Naive thymus-derived CD8-positive, alpha-beta T cell (primary cell): Measurements from ENCODE around the gene CDC42EP3. TPM values are rescaled to one million over a fixed set of nuclear protein-coding genes. Genes with fewer than 3 reads are reported as not detected.

Source experiments
- ATAC-seq, 2 donors: fragments of 150-1000 bp; cut with Tn5 transposase in 1 of 2; sonication (Bioruptor Pico), chemical (Tn5 transposase) in 1 of 2; 1 replicate in 1 of 2; 2 replicates in 1 of 2; pipeline ENCODE4 v1.10.0; 2021; ENCODE audit warnings: mild to moderate bottlenecking in 2 of 2, moderate library complexity in 2 of 2
- POLR2A ChIA-PET: fragments of 350-600 bp; sonication (Branson Sonifier 250); formaldehyde crosslinking; loops from one replicate; lab custom pipeline; 2021; ENCODE audit warnings: antibody characterized with exemption; lab: Charles Lee
- DNase-seq, 10 donors: peaks; one replicate each; pipeline versions ENCODE4 v3.0.0 to v3.0.0-alpha.2; 2020 to 2022
- H3K27ac Mint-ChIP-seq, 10 donors: one replicate each; pipeline ENCODE4 v1.8.0; 2020 to 2022; ENCODE audit warnings: mild to moderate bottlenecking in 10 of 10, mixed read lengths in 10 of 10, moderate library complexity in 4 of 10, inconsistent platforms in 1 of 10
- H3K27me3 Mint-ChIP-seq, 5 donors: one replicate each; pipeline ENCODE4 v1.8.0; 2021 to 2022; ENCODE audit warnings: mixed read lengths in 5 of 5
- H3K36me3 Mint-ChIP-seq, 3 donors: one replicate each; pipeline ENCODE4 v1.8.0; 2020 to 2022; ENCODE audit warnings: mixed read lengths in 3 of 3, mild to moderate bottlenecking in 2 of 3, inconsistent platforms in 1 of 3
- H3K4me1 Mint-ChIP-seq, 4 donors: one replicate each; pipeline ENCODE4 v1.8.0; 2021 to 2022; ENCODE audit warnings: mixed read lengths in 4 of 4
- H3K4me3 Mint-ChIP-seq, 10 donors: one replicate each; pipeline ENCODE4 v1.8.0; 2020 to 2022; ENCODE audit warnings: mild to moderate bottlenecking in 10 of 10, mixed read lengths in 10 of 10, moderate library complexity in 6 of 10, inconsistent platforms in 1 of 10
- H3K9me3 Mint-ChIP-seq, 9 donors: one replicate each; pipeline ENCODE4 v1.8.0; 2020 to 2022; ENCODE audit warnings: mixed read lengths in 9 of 9, mild to moderate bottlenecking in 3 of 9, inconsistent platforms in 1 of 9, moderate library complexity in 1 of 9
- polyA plus RNA-seq, 3 donors: library from polyadenylated mRNA; unstranded; fragments of 300-500 nt; fragmentation: Illumina TruSeq; gene quantifications; one replicate each; pipeline ENCODE4 v1.2.3, GENCODE V29; 2021
- total RNA-seq, 8 experiments: library from RNA in 2 of 8; stranded (reverse) in 2 of 8; gene quantifications; one replicate each; pipeline ENCODE4 v1.2.3 and lab custom pipeline; 2021 to 2026

The CDC42EP3 gene
- total and polyA plus RNA-seq, 5 experiments from 2014 or later: 28.4 to 68.5 (median 47.9) TPM

DNA sequence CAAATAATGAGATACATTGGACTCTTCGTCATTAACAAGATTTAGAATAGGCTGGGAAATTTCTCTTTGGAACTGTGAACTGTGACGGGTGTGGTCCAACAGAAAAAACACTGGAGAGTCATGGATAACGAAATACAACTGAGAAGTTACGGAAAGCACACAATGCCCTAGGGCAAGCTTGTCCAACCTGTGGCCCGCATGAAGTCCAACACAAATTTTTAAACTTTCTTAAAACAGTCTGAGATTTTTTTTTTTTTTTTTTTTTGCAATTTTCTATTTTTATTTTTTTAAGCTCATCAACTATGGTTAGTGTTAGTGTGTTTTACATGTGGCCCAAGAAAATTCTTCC lies 27.7 kb downstream of the CDC42EP3 start:
- POLR2A ChIA-PET: interaction anchor here (0.6 to 1.3 kb wide), 4 partner anchors 23 to 95 kb away, joined by 3 to 4 read pairs (median 4); no protein-coding TSS in a partner anchor
- peak overlapping the region in 8 of 10 donors; percentile 34 to 95 (median 75) for H3K27ac Mint-ChIP-seq

DNA sequence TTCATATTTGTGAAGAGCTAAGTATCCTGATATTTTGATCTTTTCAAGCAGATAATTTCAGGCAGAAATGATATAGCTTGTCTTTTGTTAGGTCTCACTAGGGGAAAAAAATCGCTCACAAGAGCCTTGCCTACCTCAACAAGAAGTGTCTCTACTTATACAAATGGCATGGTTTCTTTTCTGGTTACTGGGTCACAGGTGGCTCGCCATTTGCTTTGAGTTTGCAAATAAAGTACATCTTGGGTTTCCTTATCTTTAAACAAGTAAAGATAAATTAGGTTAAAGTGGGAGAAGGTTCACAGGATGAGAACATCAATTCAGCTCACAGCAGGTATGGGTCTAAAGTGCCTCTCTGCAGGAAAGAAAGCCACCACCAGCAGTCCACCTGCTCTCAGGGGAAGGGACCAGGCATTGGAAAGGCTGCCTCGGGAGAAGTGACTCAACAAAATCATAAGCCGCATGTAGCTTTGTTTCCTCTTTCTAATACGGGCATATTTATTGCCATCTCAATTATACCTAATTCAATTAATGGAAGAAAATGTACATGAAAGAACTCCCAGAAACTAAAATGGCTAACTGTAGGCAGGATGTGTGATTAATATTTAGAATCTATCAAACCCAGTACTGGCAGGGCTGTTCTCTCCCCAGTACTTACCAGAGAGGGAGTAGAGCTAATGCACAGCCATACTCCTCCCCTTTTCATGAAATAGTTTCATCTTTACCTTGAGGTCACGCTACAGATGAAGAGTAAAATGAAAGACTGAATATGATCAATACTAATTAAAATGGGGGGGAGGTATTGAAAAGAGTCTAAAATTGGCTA lies 28.3 kb downstream of the CDC42EP3 start:
- peak overlapping the region in 6 of 10 donors; percentile 5 to 51 (median 32) for H3K4me3 Mint-ChIP-seq
- DNase-seq (no peak), ATAC-seq (no peak)
- H3K27me3 Mint-ChIP-seq: no peaks in the 10 kb centered on the region
- POLR2A ChIA-PET: interaction anchor here (0.6 to 1.3 kb wide), 2 partner anchors 11 to 60 kb away, joined by 3 read pairs; no protein-coding TSS in a partner anchor
- peaks cover 0 to 5% (median 0%) of the 10 kb centered on the region in 9 donors for H3K9me3 Mint-ChIP-seq
- H3K4me1 Mint-ChIP-seq: peaks cover 33 to 82% (median 71%) of the 10 kb centered on the region in 4 donors
- H3K27ac Mint-ChIP-seq: peak overlapping the region in 9 of 10 donors; percentile 34 to 95 (median 64)
- peaks cover 27 to 57% (median 52%) of the 10 kb centered on the region in 3 donors for H3K36me3 Mint-ChIP-seq

More for the DNA sequence above, 27.7 kb downstream of the CDC42EP3 start:
- peak overlapping the region in 5 of 10 donors; percentile 5 to 37 (median 20) for H3K4me3 Mint-ChIP-seq
- H3K27me3 Mint-ChIP-seq: no peaks in the 10 kb centered on the region
- no peak for ATAC-seq
- H3K9me3 Mint-ChIP-seq: peaks cover 0 to 7% (median 0%) of the 10 kb centered on the region in 9 donors
- peaks cover 27 to 60% (median 52%) of the 10 kb centered on the region in 3 donors for H3K36me3 Mint-ChIP-seq
- DNase-seq: no peak
- H3K4me1 Mint-ChIP-seq: peaks cover 39 to 86% (median 74%) of the 10 kb centered on the region in 4 donors

DNA sequence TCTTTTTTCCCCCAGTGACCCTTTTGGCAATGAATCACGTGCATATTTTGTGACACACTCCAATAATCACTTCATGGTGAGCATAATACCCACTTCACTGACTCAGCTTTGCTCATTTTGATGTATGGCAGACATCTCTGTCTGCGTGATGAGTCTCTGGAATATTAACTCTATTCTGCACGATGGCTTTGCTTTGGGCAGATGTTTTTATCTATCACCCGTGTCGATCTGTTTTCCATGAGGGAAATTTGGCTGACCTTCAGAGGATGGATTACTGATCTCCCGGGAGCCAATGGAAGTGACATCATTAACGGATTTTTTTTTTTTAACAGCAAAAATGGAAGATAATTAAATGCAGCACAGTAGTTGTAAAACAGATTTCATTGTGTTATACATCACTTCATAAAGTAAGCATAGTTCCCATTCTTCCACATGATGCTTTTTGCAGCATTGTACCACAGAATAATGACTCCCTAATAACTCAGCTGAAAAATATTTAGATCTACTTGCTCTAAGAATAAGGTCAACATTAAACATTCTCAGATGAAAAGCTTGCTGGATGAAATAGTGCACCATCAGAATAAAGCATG lies 29.8 kb downstream of the CDC42EP3 start:
- peaks cover 30 to 82% (median 69%) of the 10 kb centered on the region in 4 donors for H3K4me1 Mint-ChIP-seq
- DNase-seq: no peak
- H3K27me3 Mint-ChIP-seq: no peaks in the 10 kb centered on the region
- peaks cover 0 to 4% (median 0%) of the 10 kb centered on the region in 9 donors for H3K9me3 Mint-ChIP-seq
- ATAC-seq: no peak
- POLR2A ChIA-PET: interaction anchor here (0.7 to 1.8 kb wide), 3 partner anchors 31 to 189 kb away, joined by 3 to 10 read pairs (median 5); no protein-coding TSS in a partner anchor
- no peak overlapping the region for H3K4me3 Mint-ChIP-seq
- peak overlapping the region in 7 of 10 donors; percentile 32 to 95 (median 62) for H3K27ac Mint-ChIP-seq
- H3K36me3 Mint-ChIP-seq: peaks cover 27 to 52% (median 51%) of the 10 kb centered on the region in 3 donors

DNA sequence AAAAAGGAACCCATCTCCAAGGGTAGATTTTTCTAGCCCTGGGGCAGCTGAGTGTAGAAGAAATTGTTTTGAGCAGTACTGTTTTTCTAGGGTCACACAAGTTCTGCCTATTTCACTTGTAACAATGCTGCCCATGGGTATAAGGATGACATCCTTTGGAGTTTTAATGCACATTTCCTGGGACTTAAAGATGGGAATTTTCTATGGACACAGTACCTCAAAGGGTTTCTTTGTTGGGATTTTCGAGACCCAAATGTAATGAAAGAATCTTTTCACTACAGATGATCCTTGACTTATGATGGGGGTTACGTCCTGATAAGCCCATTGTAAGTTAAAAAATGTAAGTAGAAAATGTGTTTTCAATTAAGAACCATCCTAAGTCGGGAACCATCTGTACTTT lies 31.8 kb downstream of the CDC42EP3 start:
- Mint-ChIP-seq H3K36me3 (peaks cover 27 to 36% (median 34%) of the 10 kb centered on the region in 3 donors), H3K27me3 (no peaks in the 10 kb centered on the region), H3K27ac (peak overlapping the region in 4 of 10 donors; percentile 1 to 75 (median 18)), H3K9me3 (peaks cover 0 to 4% (median 0%) of the 10 kb centered on the region in 9 donors), H3K4me3 (no peak overlapping the region), H3K4me1 (peaks cover 39 to 84% (median 72%) of the 10 kb centered on the region in 4 donors)
- DNase-seq (no peak), ATAC-seq (no peak)
- POLR2A ChIA-PET: interaction anchor here (1.8 kb wide), 1 partner anchor 40 kb away, joined by 10 read pairs; no protein-coding TSS in a partner anchor

DNA sequence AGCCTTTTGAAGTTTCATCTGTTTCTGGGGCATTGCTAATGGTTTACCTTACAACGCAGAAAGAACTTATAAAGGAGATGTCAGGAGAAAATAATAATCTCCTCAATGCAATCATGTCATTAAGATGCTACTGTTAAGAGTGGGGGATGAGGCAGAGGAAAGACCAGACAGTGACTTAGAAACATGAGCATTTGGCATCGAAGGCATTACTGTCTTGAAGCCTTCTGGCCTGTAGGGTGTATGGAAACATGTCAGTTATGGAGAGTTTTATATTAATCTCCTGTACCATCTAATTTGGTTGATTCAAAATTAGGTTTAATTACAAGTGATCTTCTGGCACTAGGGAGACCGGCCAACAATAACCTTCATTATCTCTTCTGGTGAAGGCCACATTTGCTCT lies 32.5 kb downstream of the CDC42EP3 start:
- no peaks in the 10 kb centered on the region for H3K27me3 Mint-ChIP-seq
- H3K27ac Mint-ChIP-seq: peak overlapping the region in 7 of 10 donors; percentile 1 to 81 (median 29)
- POLR2A ChIA-PET: no interaction called here
- H3K4me1 Mint-ChIP-seq: peaks cover 42 to 83% (median 73%) of the 10 kb centered on the region in 4 donors
- no peak overlapping the region for H3K4me3 Mint-ChIP-seq
- ATAC-seq: no peak
- H3K9me3 Mint-ChIP-seq: peaks cover 0 to 4% (median 0%) of the 10 kb centered on the region in 9 donors
- no peak for DNase-seq
- H3K36me3 Mint-ChIP-seq: peaks cover 25 to 30% (median 28%) of the 10 kb centered on the region in 3 donors

DNA sequence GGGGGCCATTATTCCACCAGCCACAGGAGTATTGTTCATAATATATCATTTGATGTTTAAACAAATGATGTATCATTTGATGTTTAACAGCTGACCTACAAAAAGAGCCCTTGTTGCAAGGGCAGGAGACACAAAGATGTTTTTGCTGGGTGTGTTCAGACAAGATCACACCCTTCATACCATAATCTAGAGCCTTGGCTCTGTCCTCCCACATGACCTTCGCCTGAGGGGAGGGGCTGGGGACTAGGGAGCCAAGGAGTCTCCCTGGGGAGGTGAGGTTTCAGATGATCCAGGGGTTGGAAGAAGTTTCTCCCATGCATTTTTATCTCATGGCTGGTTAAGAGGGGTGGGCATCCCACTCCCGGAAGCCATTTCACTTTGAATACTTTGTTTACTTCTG lies 33.5 kb downstream of the CDC42EP3 start:
- DNase-seq: no peak
- Mint-ChIP-seq H3K4me1 (peaks cover 46 to 83% (median 71%) of the 10 kb centered on the region in 4 donors), H3K4me3 (peak overlapping the region in 1 of 10 donors; percentile 31), H3K36me3 (peaks cover 15 to 20% (median 19%) of the 10 kb centered on the region in 3 donors), H3K27me3 (no peaks in the 10 kb centered on the region), H3K9me3 (no peaks in the 10 kb centered on the region), H3K27ac (peak overlapping the region in 6 of 10 donors; percentile 4 to 93 (median 61))
- POLR2A ChIA-PET: interaction anchor here (1.8 kb wide), 1 partner anchor 10 kb away, joined by 7 read pairs; no protein-coding TSS in a partner anchor
- no peak for ATAC-seq

DNA sequence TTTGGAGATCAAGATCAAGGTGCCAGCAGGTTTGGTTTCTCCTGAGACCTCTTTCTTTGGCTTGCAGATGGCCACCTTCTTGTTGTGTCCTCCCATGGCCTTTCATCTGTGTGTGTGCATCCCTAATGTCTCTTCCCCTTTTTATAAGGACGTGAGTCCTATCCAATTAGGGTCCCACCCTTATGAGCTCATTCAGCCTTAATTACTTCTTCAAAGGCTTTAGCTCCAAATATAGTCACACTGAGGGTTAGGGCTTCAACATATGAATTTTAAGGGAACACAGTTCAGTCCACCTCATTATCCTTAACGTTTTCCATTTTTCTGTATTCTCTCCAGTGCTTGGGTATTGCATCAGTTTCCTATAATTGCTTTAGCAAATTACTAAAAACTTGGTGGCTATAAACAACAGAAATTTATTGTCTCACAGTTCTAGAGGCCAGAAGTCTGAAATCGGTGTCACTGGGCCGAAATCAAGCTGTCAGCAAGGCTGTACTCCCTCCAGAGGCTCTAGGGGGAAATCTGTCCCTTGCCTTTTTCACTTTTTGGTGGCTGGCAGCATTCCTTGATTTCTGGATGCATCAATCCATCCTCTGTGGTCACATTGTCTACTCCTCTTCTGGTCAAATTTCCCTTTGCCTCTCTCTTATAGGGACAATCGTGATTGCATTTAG lies 34.1 kb downstream of the CDC42EP3 start:
- peaks cover 42 to 83% (median 69%) of the 10 kb centered on the region in 4 donors for H3K4me1 Mint-ChIP-seq

DNA sequence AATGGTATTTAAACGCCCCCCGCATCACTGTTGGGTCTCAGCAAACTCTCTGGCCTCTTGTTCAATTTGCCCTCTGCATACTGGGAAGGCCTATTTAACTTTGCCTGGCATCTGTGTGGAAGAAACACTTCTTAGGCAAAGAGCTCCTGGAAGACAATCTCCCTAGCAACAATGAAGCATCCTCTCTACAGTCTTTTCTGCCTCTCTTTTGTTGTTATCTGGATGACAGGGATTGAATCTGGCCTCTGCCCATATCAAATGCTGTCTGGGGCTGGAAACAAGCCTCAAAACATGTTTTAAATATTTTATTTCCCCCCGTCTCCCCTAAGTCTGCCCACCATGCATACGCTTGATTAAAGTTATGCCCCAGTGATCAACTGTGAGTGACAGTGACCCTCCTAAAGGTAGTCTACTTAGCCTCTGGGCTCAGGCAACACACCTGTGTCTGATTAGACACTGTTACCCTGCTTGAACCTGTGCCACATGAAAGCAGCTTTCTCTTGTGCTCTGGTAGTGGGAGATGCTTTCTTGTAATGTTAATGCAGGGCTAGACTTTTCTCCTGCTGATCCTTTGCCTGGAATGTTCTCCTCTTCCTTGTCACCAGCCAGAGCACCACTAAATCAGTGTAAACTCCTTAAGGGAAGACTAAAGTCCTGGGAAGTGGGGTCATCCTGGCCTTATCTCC lies 34.9 kb downstream of the CDC42EP3 start:
- POLR2A ChIA-PET: interaction anchor here (0.6 to 1.8 kb wide), 6 partner anchors 11 to 92 kb away, joined by 3 to 7 read pairs (median 3); no protein-coding TSS in a partner anchor
- no peak for ATAC-seq
- DNase-seq: no peak
- Mint-ChIP-seq H3K27ac (peak overlapping the region; percentile 87 to 96 (median 93)), H3K27me3 (no peaks in the 10 kb centered on the region), H3K4me1 (peaks cover 38 to 76% (median 65%) of the 10 kb centered on the region in 4 donors), H3K9me3 (no peaks in the 10 kb centered on the region), H3K4me3 (peak overlapping the region in 8 of 10 donors; percentile 22 to 69 (median 58)), H3K36me3 (peaks cover 3 to 7% (median 5%) of the 10 kb centered on the region in 3 donors)

More for the DNA sequence above, 34.1 kb downstream of the CDC42EP3 start:
- ATAC-seq: no peak
- DNase-seq: no peak
- Mint-ChIP-seq H3K36me3 (peaks cover 11 to 15% (median 13%) of the 10 kb centered on the region in 3 donors), H3K27me3 (no peaks in the 10 kb centered on the region), H3K9me3 (no peaks in the 10 kb centered on the region), H3K4me3 (peak overlapping the region in 4 of 10 donors; percentile 26 to 67 (median 42)), H3K27ac (peak overlapping the region; percentile 82 to 96 (median 93))
- POLR2A ChIA-PET: interaction anchor here (0.9 to 1.8 kb wide), 2 partner anchors 11 to 92 kb away, joined by 3 to 7 read pairs; no protein-coding TSS in a partner anchor

DNA sequence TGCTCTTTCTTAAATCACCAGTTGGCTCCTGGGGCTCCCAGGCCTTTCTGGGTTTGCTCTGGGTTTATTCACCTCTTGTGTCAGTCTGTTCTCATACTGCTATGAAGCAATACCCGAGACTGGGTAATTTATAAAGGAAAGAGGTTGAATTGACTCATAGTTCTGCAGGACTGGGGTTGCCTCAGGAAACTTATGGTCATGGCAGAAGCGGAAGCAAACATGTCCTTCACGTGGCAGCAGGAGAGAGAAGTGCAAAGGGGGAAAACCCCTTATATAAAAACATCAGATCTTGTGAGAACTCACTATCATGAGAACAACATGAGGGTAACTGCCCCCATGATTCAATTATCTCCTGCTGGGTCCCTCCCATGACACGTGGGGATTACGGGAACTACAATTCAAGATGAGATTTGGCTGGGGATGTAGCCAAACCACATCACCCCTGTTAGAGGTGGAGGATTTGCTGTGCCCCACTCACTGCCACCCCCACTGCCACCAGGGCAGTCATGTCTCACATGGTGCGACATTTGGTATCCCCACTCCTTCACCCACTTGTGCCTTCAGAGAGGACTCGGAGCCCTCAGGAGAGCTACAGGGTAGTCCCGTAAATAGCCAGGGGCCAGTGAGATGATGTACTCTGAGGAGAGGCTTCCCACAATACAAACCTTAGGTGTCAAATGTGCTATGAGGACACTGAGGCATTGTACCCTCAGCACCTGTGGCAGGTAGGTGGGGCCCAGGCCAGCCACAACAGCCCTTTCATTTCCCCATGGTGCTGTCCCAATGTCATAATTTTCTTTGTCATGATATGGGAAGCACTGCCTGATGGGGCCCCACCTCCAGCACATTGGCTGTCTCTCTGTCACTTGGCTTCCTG lies 35.7 kb downstream of the CDC42EP3 start:
- Mint-ChIP-seq H3K9me3 (no peaks in the 10 kb centered on the region), H3K4me3 (peak overlapping the region; percentile 22 to 69 (median 58)), H3K27me3 (no peaks in the 10 kb centered on the region), H3K27ac (peak overlapping the region; percentile 87 to 96 (median 93)), H3K36me3 (no peaks in the 10 kb centered on the region), H3K4me1 (peaks cover 35 to 75% (median 62%) of the 10 kb centered on the region in 4 donors)
- ATAC-seq (peak; percentile 92 to 94), DNase-seq (peak in 9 of 10 donors; percentile 46 to 84 (median 58))
- POLR2A ChIA-PET: interaction anchor here (1.1 to 1.8 kb wide), 5 partner anchors 10 to 49 kb away, joined by 3 to 7 read pairs (median 4); no protein-coding TSS in a partner anchor

DNA sequence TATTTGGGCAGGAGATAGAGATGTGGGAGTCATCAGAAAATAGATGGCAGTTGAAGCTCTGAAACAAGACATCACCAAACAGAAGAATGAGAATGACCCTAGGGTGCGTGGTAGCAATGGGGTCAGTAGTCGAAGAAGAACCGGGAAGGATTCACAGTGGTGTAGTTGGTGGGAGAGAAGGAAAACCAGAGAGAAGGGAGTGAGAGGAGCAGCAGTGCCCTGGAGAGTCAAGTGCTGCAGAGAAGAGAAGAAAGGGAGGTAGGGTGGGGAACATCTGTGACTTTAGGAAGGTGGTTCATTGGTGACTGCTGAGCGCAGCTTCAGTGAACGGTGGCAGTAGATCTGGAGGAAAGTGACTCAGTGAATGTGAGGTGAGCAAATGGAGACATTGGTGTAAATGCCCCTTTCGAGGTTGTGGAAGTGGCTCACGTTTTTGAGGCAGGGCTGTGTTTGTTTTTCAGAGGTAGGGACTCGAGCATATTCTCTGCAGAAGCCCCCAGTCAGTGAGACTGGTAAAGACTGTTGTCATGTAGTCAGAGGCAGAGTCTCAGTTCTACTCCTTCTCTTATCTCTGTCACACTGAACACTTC lies 36.4 kb downstream of the CDC42EP3 start:
- Mint-ChIP-seq H3K27ac (peak overlapping the region; percentile 87 to 96 (median 93)), H3K9me3 (no peaks in the 10 kb centered on the region), H3K4me1 (peaks cover 35 to 81% (median 62%) of the 10 kb centered on the region in 4 donors), H3K36me3 (no peaks in the 10 kb centered on the region), H3K4me3 (peak overlapping the region in 9 of 10 donors; percentile 31 to 68 (median 55)), H3K27me3 (no peaks in the 10 kb centered on the region)
- POLR2A ChIA-PET: interaction anchor here (0.5 to 1.7 kb wide), 4 partner anchors 10 to 99 kb away, joined by 3 to 6 read pairs (median 4); no protein-coding TSS in a partner anchor
- no peak for DNase-seq
- peak in 1 of 2 donors; percentile 7 for ATAC-seq
